ENCODE results near the gene CAMK1D. TPM values are rescaled to one million over a fixed set of nuclear protein-coding genes. Genes with fewer than 3 reads are reported as not detected.

Gene CAMK1D
- total RNA-seq, 1 experiment from 2014 or later: 6.3 TPM

DNA sequence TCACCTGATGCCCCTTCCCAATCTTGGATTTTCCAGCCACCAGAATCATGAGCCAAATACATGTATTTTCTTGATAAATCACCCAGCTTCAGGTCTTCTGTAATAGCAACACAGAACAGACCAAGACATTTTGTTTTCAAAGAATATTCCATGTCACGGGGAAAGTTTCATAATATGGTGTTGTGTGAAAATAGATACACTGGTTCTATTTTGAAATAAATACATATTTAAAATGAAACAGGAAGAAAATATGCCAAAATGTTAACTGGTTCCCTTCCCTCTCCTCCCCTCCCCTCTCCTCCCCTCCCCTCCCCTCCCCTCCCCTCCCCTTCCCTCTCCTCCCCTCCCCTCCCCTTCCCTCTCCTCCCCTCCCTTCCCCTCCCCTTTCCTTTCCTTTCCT is 30.3 kb upstream of the CAMK1D start:
- no peaks in the 10 kb centered on the region; a peak in 1 of 5 replicates for H3K9me3 Mint-ChIP-seq
- TF ChIP-seq, protein P1, sequence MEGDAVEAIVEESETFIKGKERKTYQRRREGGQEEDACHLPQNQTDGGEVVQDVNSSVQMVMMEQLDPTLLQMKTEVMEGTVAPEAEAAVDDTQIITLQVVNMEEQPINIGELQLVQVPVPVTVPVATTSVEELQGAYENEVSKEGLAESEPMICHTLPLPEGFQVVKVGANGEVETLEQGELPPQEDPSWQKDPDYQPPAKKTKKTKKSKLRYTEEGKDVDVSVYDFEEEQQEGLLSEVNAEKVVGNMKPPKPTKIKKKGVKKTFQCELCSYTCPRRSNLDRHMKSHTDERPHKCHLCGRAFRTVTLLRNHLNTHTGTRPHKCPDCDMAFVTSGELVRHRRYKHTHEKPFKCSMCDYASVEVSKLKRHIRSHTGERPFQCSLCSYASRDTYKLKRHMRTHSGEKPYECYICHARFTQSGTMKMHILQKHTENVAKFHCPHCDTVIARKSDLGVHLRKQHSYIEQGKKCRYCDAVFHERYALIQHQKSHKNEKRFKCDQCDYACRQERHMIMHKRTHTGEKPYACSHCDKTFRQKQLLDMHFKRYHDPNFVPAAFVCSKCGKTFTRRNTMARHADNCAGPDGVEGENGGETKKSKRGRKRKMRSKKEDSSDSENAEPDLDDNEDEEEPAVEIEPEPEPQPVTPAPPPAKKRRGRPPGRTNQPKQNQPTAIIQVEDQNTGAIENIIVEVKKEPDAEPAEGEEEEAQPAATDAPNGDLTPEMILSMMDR (conservative IDR thresholded peaks at IDR 0.05): no peak
- Histone ChIP-seq H3K4me2 (ENCODE audit: insufficient read depth, insufficient read length, low read length) (no peak overlapping the region), H2BK20ac (ENCODE audit: low read depth, low read length, poor library complexity, severe bottlenecking) (no peak overlapping the region), H2BK15ac (ENCODE audit: low read depth, low read length) (no peak overlapping the region), H3K9me3 (ENCODE audit: control insufficient read depth, low read depth, low read length) (no peaks in the 10 kb centered on the region), H4K5ac (ENCODE audit: insufficient read length, low read depth, low read length) (no peak overlapping the region), H3K56ac (ENCODE audit: insufficient read length, low read depth, low read length) (no peak overlapping the region), H3K18ac (ENCODE audit: insufficient read length, low read depth, low read length) (no peak overlapping the region), H3K4ac (ENCODE audit: low read depth, low read length) (no peak overlapping the region), H3K23me2 (ENCODE audit: insufficient read length, low read depth, low read length, poor library complexity, severe bottlenecking) (no peaks in the 10 kb centered on the region), H4K91ac (ENCODE audit: insufficient read length, low read depth, low read length) (no peak overlapping the region), H3K23ac (ENCODE audit: insufficient read length, low read depth, low read length) (no peak overlapping the region), H3K79me2 (ENCODE audit: insufficient read depth, low read length) (no peaks in the 10 kb centered on the region), H4K20me1 (ENCODE audit: control insufficient read depth, insufficient read depth, insufficient read length) (no peaks in the 10 kb centered on the region), H2AK5ac (ENCODE audit: insufficient read length, low read length) (no peak overlapping the region), H3K79me1 (ENCODE audit: insufficient read depth, low read depth, low read length, poor library complexity, severe bottlenecking) (no peaks in the 10 kb centered on the region), H3T11ph (ENCODE audit: low read length) (no peak overlapping the region), H2BK12ac (ENCODE audit: insufficient read length, low read depth, low read length) (no peak overlapping the region), H4K8ac (replicated peaks; ENCODE audit: insufficient read length, low read depth, low read length) (no peak overlapping the region), H2BK120ac (ENCODE audit: low read depth, low read length, poor library complexity, severe bottlenecking) (no peak overlapping the region), H3K27me3 (ENCODE audit: insufficient read depth, low read length) (no peaks in the 10 kb centered on the region), H2AFZ (ENCODE audit: low read length) (no peak overlapping the region), H3K4me1 (ENCODE audit: insufficient read depth, low read length) (no peaks in the 10 kb centered on the region), H3K14ac (ENCODE audit: insufficient read depth, low read length) (no peak overlapping the region), H3K9ac (ENCODE audit: extremely low read depth, insufficient read length, low read length) (no peak overlapping the region), H3K27ac (ENCODE audit: insufficient read length, low read depth, low read length) (no peak overlapping the region), H2BK5ac (ENCODE audit: insufficient read length, low read length) (no peak overlapping the region)
- H3K27me3 Mint-ChIP-seq (ENCODE audit: low read depth): no peaks in the 10 kb centered on the region
- no peak for DNase-seq
- no CpG with 5 or more reads among the region's 1 CpG for WGBS (ENCODE audit: extremely low coverage, insufficient read length, low lambda C conversion rate)
- no peak overlapping the region for H3K4me3 Mint-ChIP-seq
- peaks cover 5 to 6% of the 10 kb centered on the region in 2 experiments; a peak in 1 of 4 replicates for H3K4me1 Mint-ChIP-seq
- H3K27ac Mint-ChIP-seq: no peak overlapping the region
- no peaks in the 10 kb centered on the region for H3K36me3 Mint-ChIP-seq (ENCODE audit: insufficient read depth in 1 of 3, low read depth in 3 of 3)

Measured in H9 (cell line).